WTC11 (cell line): ENCODE measurements around the gene GIPC1. TPM values are rescaled to one million over a fixed set of nuclear protein-coding genes. Genes with fewer than 3 reads are reported as not detected.

ENCODE experiments used
- ATAC-seq: fragments of 200-7000 bp; cut with Tn5 transposase; 2 replicates; pipeline ENCODE4 v1.10.0; 2021; ENCODE audit warnings: mild to moderate bottlenecking, moderate library complexity
- CTCF ChIA-PET: fragments of 300-600 bp; sonication (Branson Sonifier 250); formaldehyde crosslinking; loops from one replicate; lab custom pipeline; 2021; ENCODE audit warnings: antibody characterized with exemption; lab: Charles Lee
- POLR2A ChIA-PET: fragments of 350-600 bp; sonication (Branson Sonifier 250); formaldehyde crosslinking; loops from one replicate; lab custom pipeline; 2021; ENCODE audit warnings: antibody characterized with exemption; lab: Charles Lee
- DNase-seq: peaks from one replicate; pipeline ENCODE4 v3.0.0; 2021; ENCODE audit warnings: low spot score
- H3K27ac Mint-ChIP-seq: 2 replicates; pipeline ENCODE4 v1.8.0; 2021; ENCODE audit warnings: mixed read lengths
- H3K27me3 Mint-ChIP-seq: 2 replicates; pipeline ENCODE4 v1.8.0; 2021; ENCODE audit warnings: low read depth, mild to moderate bottlenecking, moderate library complexity, mixed read lengths
- H3K36me3 Mint-ChIP-seq: 2 replicates; pipeline ENCODE4 v1.8.0; 2021; ENCODE audit warnings: mixed read lengths
- H3K4me1 Mint-ChIP-seq: 2 replicates; pipeline ENCODE4 v1.8.0; 2022; ENCODE audit warnings: mixed read lengths
- H3K4me3 Mint-ChIP-seq: 2 replicates; pipeline ENCODE4 v1.8.0; 2021; ENCODE audit warnings: mild to moderate bottlenecking, moderate library complexity, mixed read lengths
- H3K9me3 Mint-ChIP-seq: 2 replicates; pipeline ENCODE4 v1.8.0; 2021; ENCODE audit warnings: mixed read lengths
- CREB1 ChIP-seq: sonication (generic); formaldehyde crosslinking; IDR thresholded peaks from 2 replicates; pipeline ENCODE4 v1.8.0; 2023; ENCODE audit warnings: mild to moderate bottlenecking, missing genetic modification reagents
- ESRRA ChIP-seq: sonication (generic); formaldehyde crosslinking; IDR thresholded peaks from 2 replicates; pipeline ENCODE4 v1.8.1; 2022; ENCODE audit warnings: mild to moderate bottlenecking, missing genetic modification reagents, borderline replicate concordance
- FOXK1 ChIP-seq: sonication (generic); formaldehyde crosslinking; IDR thresholded peaks from 2 replicates; pipeline ENCODE4 v1.8.0; 2022; ENCODE audit warnings: mild to moderate bottlenecking, moderate library complexity, missing genetic modification reagents
- IRF2 ChIP-seq: sonication (generic); formaldehyde crosslinking; IDR thresholded peaks from 2 replicates; pipeline ENCODE4 v1.8.0; 2022; ENCODE audit warnings: low read depth, missing genetic modification reagents, borderline replicate concordance
- RORB ChIP-seq: fragments of 250-450 bp; sonication (Bioruptor Pico); IDR thresholded peaks from 2 replicates; pipeline ENCODE4 v1.9.0; 2021; ENCODE audit warnings: mild to moderate bottlenecking
- SOX15 ChIP-seq: fragments of 250-450 bp; sonication (Bioruptor Pico); IDR thresholded peaks from 2 replicates; pipeline ENCODE4 v1.9.0; 2021; ENCODE audit warnings: mild to moderate bottlenecking
- SP1 ChIP-seq: sonication (generic); formaldehyde crosslinking; conservative IDR thresholded peaks from 2 replicates; pipeline ENCODE4 v1.8.1; 2022; ENCODE audit warnings: missing genetic modification reagents
- ZNF138 ChIP-seq: sonication (generic); formaldehyde crosslinking; conservative IDR thresholded peaks from 2 replicates; pipeline ENCODE4 v1.8.1; 2022; ENCODE audit warnings: mild to moderate bottlenecking, moderate library complexity, missing genetic modification reagents
- ZNF219 ChIP-seq: sonication (generic); formaldehyde crosslinking; IDR thresholded peaks from 2 replicates; pipeline ENCODE4 v1.8.0; 2023; ENCODE audit warnings: missing genetic modification reagents, mild to moderate bottlenecking, borderline replicate concordance
- ZNF423 ChIP-seq: fragments of 250-450 bp; sonication (Bioruptor Pico); IDR thresholded peaks from 2 replicates; pipeline ENCODE4 v2.1.2; 2022; ENCODE audit warnings: mild to moderate bottlenecking, moderate library complexity
- ZNF671 ChIP-seq: fragments of 250-450 bp; sonication (Bioruptor Pico); IDR thresholded peaks from 2 replicates; pipeline ENCODE4 v1.8.0; 2021; ENCODE audit warnings: mild to moderate bottlenecking
- total RNA-seq: library from RNA; stranded (reverse); gene quantifications from 3 replicates; pipeline ENCODE4 v1.2.3, GENCODE V29; 2021
- TF ChIP-seq, protein P1 (sequence below): fragments of 250-450 bp; sonication (Bioruptor Pico); IDR thresholded peaks from 2 replicates; pipeline ENCODE4 v1.9.0; 2021; ENCODE audit warnings: mild to moderate bottlenecking, borderline replicate concordance
- TF ChIP-seq, protein P2 (sequence below): fragments of 250-450 bp; sonication (Bioruptor Pico); conservative IDR thresholded peaks from 2 replicates; pipeline ENCODE4 v1.9.0; 2021; ENCODE audit warnings: mild to moderate bottlenecking
- TF ChIP-seq, protein P3 (sequence below): fragments of 250-450 bp; sonication (Bioruptor Pico); IDR thresholded peaks from 2 replicates; pipeline ENCODE4 v1.8.0; 2021; ENCODE audit warnings: mild to moderate bottlenecking
- TF ChIP-seq, protein P4 (sequence below): fragments of 250-450 bp; sonication (Bioruptor Pico); IDR thresholded peaks from 2 replicates; pipeline ENCODE4 v1.9.0; 2021; ENCODE audit warnings: moderate library complexity, mild to moderate bottlenecking, inconsistent platforms, borderline replicate concordance
- TF ChIP-seq, protein P5 (sequence below): sonication (generic); formaldehyde crosslinking; IDR thresholded peaks from 2 replicates; pipeline ENCODE4 v1.8.1; 2023; ENCODE audit warnings: mild to moderate bottlenecking, missing genetic modification reagents
- TF ChIP-seq, protein P6 (sequence below): sonication (generic); formaldehyde crosslinking; IDR thresholded peaks from 2 replicates; pipeline ENCODE4 v1.8.0; 2022; ENCODE audit warnings: mild to moderate bottlenecking, missing genetic modification reagents

The GIPC1 gene
- total RNA-seq, 1 experiment from 2014 or later = 76.5 TPM

DNA sequence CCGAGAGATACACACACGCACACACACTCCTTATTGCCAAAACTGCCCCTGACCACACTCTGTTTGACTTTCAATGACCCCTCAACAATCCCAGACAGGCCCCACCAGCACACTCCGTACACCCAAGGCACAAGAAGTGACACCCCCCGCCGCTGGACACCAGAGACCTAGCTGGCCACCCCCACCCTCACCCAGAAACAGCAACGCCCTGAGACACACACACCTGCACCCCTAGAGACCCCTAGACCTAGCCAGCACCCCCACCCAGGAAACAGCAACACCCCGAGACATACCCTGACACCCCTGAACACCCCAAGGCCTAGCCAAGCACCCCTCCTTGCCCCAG lies 19.6 kb downstream of the GIPC1 start:
- Mint-ChIP-seq H3K36me3 (peaks cover 4% of the 10 kb centered on the region; the same call in 1 of the 2 replicates), H3K27me3 (peaks cover 12% of the 10 kb centered on the region), H3K27ac (no peak overlapping the region), H3K4me3 (no peak overlapping the region), H3K9me3 (no peaks in the 10 kb centered on the region), H3K4me1 (peaks cover 24% of the 10 kb centered on the region)
- ChIA-PET POLR2A (no interaction called here), CTCF (interaction anchor here (1.5 to 5.0 kb wide), 2 partner anchors 10 to 70 kb away, joined by 9 to 46 read pairs; no protein-coding TSS in a partner anchor)
- DNase-seq = no peak
- ATAC-seq = no peak
- TF ChIP-seq CREB1 (CRISPR knock-in tag) = no peak
- TF ChIP-seq, protein P1, sequence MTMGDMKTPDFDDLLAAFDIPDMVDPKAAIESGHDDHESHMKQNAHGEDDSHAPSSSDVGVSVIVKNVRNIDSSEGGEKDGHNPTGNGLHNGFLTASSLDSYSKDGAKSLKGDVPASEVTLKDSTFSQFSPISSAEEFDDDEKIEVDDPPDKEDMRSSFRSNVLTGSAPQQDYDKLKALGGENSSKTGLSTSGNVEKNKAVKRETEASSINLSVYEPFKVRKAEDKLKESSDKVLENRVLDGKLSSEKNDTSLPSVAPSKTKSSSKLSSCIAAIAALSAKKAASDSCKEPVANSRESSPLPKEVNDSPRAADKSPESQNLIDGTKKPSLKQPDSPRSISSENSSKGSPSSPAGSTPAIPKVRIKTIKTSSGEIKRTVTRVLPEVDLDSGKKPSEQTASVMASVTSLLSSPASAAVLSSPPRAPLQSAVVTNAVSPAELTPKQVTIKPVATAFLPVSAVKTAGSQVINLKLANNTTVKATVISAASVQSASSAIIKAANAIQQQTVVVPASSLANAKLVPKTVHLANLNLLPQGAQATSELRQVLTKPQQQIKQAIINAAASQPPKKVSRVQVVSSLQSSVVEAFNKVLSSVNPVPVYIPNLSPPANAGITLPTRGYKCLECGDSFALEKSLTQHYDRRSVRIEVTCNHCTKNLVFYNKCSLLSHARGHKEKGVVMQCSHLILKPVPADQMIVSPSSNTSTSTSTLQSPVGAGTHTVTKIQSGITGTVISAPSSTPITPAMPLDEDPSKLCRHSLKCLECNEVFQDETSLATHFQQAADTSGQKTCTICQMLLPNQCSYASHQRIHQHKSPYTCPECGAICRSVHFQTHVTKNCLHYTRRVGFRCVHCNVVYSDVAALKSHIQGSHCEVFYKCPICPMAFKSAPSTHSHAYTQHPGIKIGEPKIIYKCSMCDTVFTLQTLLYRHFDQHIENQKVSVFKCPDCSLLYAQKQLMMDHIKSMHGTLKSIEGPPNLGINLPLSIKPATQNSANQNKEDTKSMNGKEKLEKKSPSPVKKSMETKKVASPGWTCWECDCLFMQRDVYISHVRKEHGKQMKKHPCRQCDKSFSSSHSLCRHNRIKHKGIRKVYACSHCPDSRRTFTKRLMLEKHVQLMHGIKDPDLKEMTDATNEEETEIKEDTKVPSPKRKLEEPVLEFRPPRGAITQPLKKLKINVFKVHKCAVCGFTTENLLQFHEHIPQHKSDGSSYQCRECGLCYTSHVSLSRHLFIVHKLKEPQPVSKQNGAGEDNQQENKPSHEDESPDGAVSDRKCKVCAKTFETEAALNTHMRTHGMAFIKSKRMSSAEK (CRISPR knock-in tag) = no peak

DNA sequence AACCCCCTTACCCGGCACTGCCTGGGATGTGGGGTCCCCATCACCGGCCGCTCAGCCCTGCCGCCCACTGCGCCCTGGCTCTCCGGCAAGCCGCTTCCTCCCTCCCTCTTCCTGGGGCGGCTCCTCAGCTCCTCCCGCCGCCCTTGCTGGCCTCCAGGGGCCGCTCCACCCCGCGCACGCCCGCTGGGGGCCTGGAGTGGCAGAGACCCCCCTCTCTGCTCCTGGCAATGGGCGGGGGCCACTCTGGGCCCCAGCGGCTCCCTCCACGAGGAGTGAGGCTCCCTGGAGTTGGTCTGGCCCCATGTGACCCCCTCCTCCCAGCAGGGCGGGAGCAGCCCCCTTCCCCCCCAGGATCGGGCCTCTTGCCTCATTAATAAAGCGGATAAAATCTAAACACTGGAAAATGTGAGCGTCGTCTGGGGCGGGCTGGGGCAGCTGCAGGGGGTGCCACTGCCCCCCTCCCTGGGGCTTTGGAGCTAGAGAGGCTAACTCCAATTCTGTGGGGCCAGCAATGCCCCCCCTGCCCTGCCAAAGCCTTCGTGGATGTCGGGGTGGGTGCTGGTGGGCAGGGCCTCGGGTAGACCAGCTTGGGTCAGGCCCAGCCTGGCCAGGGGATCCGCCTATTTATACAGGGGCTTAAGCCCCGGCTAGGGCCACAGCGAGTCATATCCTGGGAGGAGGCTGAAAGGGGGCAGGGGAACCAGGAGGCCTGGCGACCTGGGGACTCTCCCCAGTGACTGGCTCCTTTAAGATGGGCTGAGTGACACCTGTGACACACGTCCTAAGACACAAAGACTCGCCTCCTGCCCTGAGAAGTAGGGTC lies 20.5 kb downstream of the GIPC1 start, which contains the start of gene PTGER1:
PTGER1 (minus strand) TSS at position 104 of the 823 bp plus-strand sequence. CDS start 1,034 bp downstream, outside the sequence.
- Mint-ChIP-seq H3K4me3 (peak within 1 kb of the TSS; percentile 27), H3K27me3 (peaks cover 12% of the 10 kb centered on the region)
- POLR2A ChIA-PET = no interaction called here
- TF ChIP-seq FOXK1 (CRISPR knock-in tag) = 0 out of 2 replicates have a peak, but pooled peaks have one; percentile 19
- peak; percentile 32; the same call in 1 of the 2 replicates for TF ChIP-seq SP1 (CRISPR knock-in tag)
- TF ChIP-seq, protein P2, sequence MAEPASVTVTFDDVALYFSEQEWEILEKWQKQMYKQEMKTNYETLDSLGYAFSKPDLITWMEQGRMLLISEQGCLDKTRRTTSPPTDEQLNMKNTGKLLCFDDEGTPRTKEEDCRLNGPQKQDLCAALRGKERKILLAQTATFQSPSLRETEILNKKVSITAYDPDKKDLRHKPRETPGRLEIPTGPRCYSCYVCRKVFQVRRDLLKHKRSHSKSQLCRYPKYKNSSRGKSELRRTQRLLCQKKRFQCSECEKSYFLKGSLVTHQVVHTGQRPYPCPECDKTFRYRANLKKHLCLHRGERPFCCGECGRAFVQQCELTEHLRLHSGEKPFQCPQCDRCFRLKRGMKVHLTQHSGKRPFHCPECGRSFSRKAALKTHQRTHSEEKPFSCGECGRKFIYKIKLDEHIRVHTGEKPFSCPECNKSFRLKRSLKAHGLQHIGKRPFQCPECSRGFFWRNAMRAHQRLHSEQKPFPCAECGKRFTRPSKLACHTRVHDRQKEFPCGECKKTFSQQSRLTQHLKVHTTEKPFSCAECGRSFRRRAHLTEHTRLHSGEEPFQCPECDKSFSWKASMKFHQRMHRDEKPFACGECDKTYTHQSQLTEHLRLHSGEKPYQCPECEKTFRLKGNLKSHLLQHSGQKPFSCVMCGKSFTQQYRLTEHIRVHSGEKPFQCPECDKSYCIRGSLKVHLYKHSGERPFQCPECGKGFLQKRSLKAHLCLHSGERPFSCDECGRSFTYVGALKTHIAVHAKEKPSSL (CRISPR knock-in tag) = no peak
- peak; percentile 17; the same call in 1 of the 2 replicates for TF ChIP-seq ZNF423 (CRISPR knock-in tag)
- TF ChIP-seq, all 79 proteins: peak for 3
- peaks cover 4% of the 10 kb centered on the region; the same call in 1 of the 2 replicates for H3K36me3 Mint-ChIP-seq
- H3K9me3 Mint-ChIP-seq = no peaks in the 10 kb centered on the region
- DNase-seq (peak; percentile 60), ATAC-seq (peak; percentile 23)
- H3K27ac Mint-ChIP-seq = peak within 1 kb of the TSS; percentile 38; the same call in 1 of the 2 replicates
- peaks cover 24% of the 10 kb centered on the region for H3K4me1 Mint-ChIP-seq
- CTCF ChIA-PET = interaction anchor here (0.6 to 5.0 kb wide), 22 partner anchors 8 to 361 kb away, joined by 3 to 46 read pairs (median 4); partner anchors contain the start of genes ASF1B and GIPC1

DNA sequence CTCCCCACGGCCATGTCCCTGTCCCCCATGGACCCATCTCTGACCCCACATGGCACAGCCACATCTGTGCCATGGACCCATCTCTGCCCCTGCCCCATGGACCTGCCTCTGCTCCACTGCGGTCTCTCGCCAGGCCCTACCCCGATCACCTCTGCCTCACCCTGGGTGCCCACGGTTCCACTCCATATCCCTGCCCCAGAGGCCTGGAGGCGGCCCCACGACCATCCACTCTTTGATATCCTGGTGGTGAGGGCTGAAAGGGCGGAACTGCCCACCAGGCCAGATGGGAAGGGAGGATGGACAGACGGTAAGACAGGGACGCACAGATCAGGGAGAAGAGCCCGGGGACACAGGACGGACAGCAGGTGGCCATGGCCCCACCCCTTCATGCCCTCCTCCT lies 21.1 kb downstream of the GIPC1 start:
- no peak overlapping the region for H3K27ac Mint-ChIP-seq
- POLR2A ChIA-PET = no interaction called here
- peak overlapping the region; percentile 27 for H3K4me3 Mint-ChIP-seq
- TF ChIP-seq, protein P3, sequence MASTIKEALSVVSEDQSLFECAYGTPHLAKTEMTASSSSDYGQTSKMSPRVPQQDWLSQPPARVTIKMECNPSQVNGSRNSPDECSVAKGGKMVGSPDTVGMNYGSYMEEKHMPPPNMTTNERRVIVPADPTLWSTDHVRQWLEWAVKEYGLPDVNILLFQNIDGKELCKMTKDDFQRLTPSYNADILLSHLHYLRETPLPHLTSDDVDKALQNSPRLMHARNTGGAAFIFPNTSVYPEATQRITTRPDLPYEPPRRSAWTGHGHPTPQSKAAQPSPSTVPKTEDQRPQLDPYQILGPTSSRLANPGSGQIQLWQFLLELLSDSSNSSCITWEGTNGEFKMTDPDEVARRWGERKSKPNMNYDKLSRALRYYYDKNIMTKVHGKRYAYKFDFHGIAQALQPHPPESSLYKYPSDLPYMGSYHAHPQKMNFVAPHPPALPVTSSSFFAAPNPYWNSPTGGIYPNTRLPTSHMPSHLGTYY (CRISPR knock-in tag) = no peak
- TF ChIP-seq, protein P4, sequence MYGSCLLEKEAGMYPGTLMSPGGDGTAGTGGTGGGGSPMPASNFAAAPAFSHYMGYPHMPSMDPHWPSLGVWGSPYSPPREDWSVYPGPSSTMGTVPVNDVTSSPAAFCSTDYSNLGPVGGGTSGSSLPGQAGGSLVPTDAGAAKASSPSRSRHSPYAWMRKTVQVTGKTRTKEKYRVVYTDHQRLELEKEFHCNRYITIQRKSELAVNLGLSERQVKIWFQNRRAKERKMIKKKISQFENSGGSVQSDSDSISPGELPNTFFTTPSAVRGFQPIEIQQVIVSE (CRISPR knock-in tag) = no peak
- TF ChIP-seq, protein P5, sequence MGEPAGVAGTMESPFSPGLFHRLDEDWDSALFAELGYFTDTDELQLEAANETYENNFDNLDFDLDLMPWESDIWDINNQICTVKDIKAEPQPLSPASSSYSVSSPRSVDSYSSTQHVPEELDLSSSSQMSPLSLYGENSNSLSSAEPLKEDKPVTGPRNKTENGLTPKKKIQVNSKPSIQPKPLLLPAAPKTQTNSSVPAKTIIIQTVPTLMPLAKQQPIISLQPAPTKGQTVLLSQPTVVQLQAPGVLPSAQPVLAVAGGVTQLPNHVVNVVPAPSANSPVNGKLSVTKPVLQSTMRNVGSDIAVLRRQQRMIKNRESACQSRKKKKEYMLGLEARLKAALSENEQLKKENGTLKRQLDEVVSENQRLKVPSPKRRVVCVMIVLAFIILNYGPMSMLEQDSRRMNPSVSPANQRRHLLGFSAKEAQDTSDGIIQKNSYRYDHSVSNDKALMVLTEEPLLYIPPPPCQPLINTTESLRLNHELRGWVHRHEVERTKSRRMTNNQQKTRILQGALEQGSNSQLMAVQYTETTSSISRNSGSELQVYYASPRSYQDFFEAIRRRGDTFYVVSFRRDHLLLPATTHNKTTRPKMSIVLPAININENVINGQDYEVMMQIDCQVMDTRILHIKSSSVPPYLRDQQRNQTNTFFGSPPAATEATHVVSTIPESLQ (CRISPR knock-in tag) = no peak
- no peak for TF ChIP-seq ESRRA
- TF ChIP-seq SOX15 (CRISPR knock-in tag) = no peak
- no peak for TF ChIP-seq CREB1 (CRISPR knock-in tag)
- TF ChIP-seq, protein P6, sequence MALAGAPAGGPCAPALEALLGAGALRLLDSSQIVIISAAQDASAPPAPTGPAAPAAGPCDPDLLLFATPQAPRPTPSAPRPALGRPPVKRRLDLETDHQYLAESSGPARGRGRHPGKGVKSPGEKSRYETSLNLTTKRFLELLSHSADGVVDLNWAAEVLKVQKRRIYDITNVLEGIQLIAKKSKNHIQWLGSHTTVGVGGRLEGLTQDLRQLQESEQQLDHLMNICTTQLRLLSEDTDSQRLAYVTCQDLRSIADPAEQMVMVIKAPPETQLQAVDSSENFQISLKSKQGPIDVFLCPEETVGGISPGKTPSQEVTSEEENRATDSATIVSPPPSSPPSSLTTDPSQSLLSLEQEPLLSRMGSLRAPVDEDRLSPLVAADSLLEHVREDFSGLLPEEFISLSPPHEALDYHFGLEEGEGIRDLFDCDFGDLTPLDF (CRISPR knock-in tag) = no peak
- no peak for TF ChIP-seq IRF2 (CRISPR knock-in tag)
- TF ChIP-seq RORB = no peak
- no peak for TF ChIP-seq ZNF219 (CRISPR knock-in tag)
- no peak for TF ChIP-seq ZNF138 (CRISPR knock-in tag)
- TF ChIP-seq ZNF671 (CRISPR knock-in tag) = no peak

More for the DNA sequence above, 21.1 kb downstream of the GIPC1 start:
- CTCF ChIA-PET = interaction anchor here (0.6 to 5.0 kb wide), 22 partner anchors 9 to 361 kb away, joined by 3 to 46 read pairs (median 4); partner anchors contain the start of genes ASF1B and GIPC1
- ATAC-seq (no peak), DNase-seq (no peak)
- no peaks in the 10 kb centered on the region for H3K9me3 Mint-ChIP-seq
- H3K36me3 Mint-ChIP-seq = peaks cover 4% of the 10 kb centered on the region; the same call in 1 of the 2 replicates
- peaks cover 12% of the 10 kb centered on the region for H3K27me3 Mint-ChIP-seq
- H3K4me1 Mint-ChIP-seq = peaks cover 24% of the 10 kb centered on the region
